ENCODE measurements around the gene SH3BP2.

SH3BP2 gene

DNA sequence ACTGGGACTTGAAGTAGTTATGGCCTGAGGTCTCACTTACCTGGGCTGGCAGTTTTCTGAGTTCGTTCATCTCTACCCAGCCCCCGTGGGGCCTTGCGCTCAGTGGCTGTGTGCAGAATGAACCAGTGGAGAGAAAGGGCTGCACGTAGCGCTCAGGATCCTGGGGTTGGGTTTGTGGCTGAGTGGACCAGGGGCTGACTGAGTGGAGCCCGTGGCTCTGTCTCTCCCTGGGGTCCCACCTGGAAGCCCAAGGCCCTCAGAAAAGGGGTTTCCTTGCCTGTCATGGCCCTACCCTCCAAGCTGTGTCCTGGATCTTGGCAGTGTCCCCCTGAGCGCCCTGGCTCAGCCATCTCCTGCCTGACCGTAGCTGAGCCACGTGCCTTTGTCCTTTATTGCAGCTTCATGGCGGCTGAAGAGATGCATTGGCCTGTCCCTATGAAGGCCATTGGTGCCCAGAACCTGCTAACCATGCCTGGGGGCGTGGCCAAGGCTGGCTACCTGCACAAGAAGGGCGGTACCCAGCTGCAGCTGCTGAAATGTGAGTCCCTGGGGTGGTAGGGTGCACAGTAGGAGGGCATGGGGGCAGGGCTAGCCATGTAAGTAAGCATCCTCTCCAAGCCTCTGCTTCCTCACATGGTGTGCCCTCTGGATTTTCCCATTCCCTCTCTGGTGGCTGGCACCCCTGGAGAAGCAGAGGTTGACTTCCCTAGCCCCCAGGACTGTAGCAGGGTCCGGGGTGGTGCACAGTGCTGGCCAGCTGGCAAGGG lies 27.5 kb downstream of the SH3BP2 start:
- no peak for DNase-seq

DNA sequence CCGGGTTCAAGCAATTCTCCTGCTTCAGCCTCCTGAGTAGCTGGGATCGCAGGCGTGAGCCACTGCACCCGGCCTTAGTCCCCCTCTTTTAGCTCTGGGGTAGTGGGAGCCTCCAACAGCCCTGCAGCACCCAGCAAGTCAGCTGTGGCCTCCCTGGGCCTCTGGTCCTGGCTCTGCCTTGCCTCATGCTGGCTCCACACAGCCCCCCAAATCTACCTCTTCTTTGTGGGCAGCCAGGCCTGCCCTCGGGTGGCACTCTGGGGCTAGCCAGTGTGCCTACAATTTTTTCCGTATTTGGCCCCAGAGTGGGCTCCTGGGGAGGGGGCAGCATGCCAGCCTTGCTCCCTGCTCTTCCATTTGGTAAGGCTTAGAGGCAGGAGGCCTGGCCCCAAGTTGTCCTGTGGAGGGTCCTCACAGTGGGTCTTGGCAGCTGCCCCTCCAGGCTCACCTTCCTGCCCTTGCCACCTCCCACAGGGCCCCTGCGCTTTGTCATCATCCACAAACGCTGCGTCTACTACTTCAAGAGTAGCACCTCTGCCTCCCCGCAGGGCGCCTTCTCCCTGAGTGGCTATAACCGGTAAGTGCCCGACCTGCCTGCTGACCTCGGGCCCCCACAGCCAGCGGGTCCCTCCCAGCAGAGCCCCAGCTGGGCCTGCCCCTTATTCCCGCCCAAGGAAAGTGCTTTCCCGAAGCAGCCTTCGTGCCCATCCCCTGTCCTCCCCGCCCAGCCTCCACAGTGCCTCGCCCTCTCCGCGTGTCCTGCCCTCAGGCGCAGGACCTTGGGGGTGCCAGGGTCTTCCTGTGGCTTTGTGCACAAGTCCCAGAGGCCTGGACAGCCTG lies 29.8 kb downstream of the SH3BP2 start:
- DNase-seq = no peak

DNA sequence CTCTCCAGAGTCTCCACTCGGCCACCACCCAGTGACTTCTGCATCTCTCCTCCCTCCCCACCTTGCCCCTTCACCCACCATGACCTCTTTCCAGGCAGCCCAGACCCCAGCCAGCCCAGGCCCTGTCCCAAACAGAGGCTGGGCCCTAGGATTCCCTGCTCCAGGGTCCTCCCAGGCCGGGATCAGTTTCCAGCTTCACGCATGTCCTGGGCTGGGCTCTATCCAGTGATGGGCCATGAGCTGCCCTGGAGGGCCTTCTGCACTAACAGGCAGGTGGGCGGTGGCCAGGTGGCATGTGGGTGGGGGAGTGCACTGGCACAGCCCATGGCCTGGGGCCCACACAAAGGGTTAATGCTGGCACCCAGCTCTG lies 30.4 kb downstream of the SH3BP2 start:
- DNase-seq = no peak

- DNase-seq = no peak
Observed at GRCh38 chr4:2823671-2824328, 30.9 kb downstream of the SH3BP2 start.

DNA sequence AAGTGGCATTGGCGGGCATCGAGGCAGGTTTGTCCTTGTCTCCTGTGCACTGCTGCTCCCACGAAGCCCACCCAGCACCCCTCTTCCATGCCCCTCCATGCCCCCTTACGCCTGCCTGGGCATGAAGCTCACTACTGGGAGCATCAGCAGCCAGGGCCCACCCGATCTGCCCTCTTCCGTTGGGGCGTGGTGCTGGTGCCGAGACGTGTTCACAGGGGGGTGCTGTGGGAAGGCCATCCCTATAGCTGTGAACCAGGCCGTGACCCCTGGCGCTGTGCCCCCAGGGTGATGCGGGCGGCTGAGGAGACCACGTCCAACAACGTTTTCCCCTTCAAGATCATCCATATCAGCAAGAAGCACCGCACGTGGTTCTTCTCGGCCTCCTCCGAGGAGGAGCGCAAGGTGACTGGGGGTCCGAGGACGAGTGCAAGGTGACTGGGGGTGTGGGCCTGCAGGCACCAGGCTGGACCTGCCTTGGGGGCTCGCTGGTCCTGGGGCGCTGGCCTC lies 31.5 kb downstream of the SH3BP2 start:
- no peak for DNase-seq

DNA sequence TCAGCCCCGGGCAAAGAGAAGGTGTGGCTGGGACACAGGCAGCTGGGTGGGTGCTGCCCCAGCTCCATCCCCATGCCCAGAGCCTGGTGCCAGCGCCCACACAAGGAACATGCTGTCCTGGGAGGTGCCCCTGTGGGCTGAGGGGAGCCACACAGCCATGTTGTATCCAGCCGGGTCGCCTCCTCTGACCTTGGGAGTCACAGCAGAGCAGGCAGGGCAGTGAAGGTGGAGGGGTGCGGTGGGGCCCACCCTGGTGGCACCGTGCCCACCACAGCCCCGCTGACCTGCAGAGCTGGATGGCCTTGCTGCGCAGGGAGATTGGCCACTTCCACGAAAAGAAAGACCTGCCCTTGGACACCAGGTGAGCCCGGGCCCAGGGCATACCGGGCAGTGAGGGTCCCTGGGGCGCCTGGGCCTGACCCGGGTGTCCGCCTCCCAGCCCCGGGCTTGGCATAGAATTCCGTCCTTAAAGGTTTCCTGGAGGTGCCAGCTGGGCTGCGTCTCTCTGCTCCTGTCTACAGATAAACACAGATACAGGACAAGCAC lies 32.0 kb downstream of the SH3BP2 start:
- DNase-seq = no peak

DNA sequence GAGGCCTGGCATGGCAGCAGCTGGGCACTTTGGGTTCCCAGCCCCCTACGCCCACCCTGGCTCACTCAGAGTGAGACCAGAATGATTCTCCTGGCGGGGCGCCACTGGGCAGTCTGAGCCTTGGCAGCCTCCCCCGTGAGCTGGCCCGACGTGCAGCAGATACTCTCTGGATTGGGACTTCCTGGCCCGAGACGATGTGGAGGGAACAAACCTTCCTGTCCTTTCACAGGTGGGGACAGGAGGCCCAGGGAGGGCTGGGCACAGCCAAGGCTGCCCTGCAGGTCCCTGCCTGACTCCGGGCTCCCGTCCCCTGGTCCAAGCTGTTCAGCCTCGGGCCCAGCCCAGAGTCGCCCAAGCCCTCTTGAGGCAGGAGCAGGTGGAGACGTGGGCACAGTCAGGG lies 32.9 kb downstream of the SH3BP2 start:
- no peak for DNase-seq

- DNase-seq = no peak
Observed at GRCh38 chr4:2827071-2827873, 34.4 kb downstream of the SH3BP2 start.

- no peak for DNase-seq
Observed at GRCh38 chr4:2827874-2828751, 35.2 kb downstream of the SH3BP2 start.

DNA sequence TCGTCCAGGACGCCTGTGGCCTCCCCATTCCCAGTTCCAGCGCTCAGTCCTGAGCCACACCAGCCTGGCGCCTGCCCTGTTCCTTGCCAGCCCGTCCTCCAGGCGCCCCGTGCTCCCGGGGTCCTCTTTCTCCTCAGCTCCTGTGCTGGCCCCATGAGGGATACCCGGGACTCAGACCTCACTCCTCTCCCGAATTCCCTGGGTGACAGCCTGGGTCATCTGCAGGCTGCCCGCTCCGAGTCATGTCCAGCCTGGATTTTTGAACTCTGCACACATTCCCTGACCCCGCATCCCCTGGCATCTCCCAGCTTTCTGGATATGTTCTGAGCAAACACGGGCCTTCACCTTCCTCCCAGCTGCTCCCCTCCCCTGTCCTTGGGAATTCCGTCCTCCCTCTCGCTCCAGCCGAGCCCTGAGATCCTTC lies 35.9 kb downstream of the SH3BP2 start:
- DNase-seq = no peak

GRCh38 chr4:2829321-2829932 lies 36.5 kb downstream of the SH3BP2 start:
- no peak for DNase-seq

- no peak for DNase-seq
Observed at GRCh38 chr4:2829933-2830451, 37.1 kb downstream of the SH3BP2 start.

DNA sequence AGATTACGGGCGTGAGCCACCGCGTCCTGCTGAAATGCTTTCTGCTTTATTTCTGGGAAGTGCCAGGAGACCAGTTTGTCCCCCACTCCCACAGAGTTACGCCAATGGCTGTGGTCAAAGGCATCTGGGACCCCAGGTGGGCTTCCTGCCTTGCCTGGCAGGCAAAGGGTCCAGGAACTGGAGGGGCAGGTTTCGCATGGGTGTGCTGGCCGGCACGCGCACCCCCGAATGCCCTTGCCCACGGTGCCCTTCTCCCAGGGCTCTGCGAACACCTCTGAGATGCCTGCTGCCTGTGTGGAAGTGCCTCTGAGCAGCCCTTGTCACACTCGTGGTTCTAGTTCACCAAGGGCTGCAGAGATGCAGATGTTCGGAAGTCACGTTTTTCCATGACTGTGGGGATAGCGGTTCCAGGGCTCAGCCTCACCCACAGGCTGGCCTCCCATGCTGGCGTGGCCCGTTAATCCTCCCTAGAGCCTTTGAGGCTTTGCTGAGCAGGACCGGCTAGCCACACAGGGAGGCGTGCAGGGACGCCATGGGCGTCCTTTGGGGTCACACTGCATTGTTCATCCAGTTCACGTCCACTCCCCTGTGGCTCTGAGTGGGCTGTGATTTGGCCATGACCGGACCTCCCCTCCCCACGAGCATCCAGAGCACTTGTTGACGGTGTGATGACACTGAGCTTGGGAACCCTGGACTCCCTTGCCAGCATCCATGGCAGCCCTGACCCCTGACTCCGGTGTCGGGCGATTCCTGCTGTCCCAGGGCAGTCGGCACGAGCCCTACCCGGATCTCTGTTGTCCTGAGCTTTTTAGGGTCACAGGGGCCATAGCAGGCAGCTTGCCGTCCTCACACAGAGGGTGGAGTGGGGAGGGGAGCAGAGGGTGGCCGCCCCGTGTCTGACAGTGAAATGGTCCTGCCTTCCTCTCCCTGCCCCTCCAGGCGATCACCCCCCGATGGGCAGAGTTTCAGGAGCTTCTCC lies 38.0 kb downstream of the SH3BP2 start:
- no peak for DNase-seq

GRCh38 chr4:2831611-2832308 lies 38.9 kb downstream of the SH3BP2 start:
- DNase-seq = no peak

DNA sequence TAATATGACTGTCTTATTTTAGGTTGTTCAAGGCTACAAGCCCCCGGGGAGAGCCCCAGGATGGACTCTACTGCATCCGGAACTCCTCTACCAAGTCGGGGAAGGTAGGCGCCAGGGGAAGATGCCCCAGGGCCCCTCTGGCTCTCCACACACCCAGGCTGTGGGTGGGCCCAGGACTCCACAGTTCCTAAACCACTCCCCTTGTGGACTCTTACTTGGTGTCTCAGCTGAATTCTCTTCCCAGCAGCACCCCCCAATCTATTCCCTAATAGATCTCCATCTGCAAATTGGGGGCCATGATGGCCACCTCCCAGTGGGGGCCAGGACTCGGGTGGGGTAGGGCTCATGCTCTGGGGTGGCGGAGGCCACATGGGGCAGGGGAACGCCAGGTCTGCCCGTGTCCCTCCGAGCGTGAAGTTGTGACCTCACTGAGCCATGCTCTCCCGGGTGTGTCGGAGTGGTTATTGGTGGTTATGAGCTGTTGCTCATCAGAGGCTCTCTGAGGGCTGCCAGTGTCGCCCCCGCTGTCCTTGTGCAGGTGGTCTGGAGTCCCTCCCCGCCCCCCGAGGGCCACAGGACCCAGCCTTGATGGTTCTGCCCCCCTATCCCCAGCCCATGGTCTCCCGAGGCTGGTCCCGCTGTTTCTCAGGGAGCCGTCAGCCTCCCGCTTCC lies 39.6 kb downstream of the SH3BP2 start:
- no peak for DNase-seq

GRCh38 chr4:2832981-2833670 lies 40.2 kb downstream of the SH3BP2 start:
- no peak for DNase-seq

- DNase-seq = no peak
Observed at GRCh38 chr4:2833671-2834000, 40.8 kb downstream of the SH3BP2 start.

Measured in fibroblast of skin of back (primary cell).